ENCODE data around the gene MCF2. TPM values are rescaled to one million over a fixed set of nuclear protein-coding genes. Genes with fewer than 3 reads are reported as not detected.

MCF2 gene
- total RNA-seq, 6 experiments from 2014 or later = 0.11 to 0.25 (median 0.17) TPM; not detected in 2

DNA sequence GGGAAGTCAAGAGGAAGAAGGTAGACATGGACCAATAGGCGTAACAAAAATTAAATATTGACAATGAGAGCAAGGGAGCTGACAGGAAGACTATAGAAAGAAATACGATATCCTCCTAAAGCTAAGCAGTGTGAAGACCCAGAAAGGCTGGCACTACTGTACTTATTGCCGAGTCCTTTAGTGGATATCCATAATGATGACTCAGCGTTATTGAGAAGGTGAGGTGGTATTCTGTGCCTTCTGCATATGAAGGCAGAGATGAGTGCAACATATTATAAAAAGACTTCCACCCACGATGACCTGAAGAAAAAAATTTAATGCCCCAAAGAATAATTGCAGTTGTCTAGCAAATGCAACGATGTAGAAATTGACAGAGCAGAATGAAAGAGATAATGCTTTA is 13.0 kb upstream of the MCF2 start:
- whole genome bisulfite sequencing (ENCODE audit: insufficient coverage, low coverage, low lambda C conversion rate, missing lambda C conversion rate) = 78% methylated on average over 6 of the region's 6 CpGs
- H3K36me3 ChIP-seq = no peaks in the 10 kb centered on the region
- no peak overlapping the region for H3K4me3 ChIP-seq
- no peaks in the 10 kb centered on the region for H3K9me3 ChIP-seq
- no peak for DNase-seq
- no peak for ATAC-seq
- no peak overlapping the region for H3K27ac ChIP-seq
- no peaks in the 10 kb centered on the region for H3K4me1 ChIP-seq
- TF ChIP-seq POLR2A (IDR thresholded peaks at IDR 0.05) = no peak
- TF ChIP-seq, protein P1, sequence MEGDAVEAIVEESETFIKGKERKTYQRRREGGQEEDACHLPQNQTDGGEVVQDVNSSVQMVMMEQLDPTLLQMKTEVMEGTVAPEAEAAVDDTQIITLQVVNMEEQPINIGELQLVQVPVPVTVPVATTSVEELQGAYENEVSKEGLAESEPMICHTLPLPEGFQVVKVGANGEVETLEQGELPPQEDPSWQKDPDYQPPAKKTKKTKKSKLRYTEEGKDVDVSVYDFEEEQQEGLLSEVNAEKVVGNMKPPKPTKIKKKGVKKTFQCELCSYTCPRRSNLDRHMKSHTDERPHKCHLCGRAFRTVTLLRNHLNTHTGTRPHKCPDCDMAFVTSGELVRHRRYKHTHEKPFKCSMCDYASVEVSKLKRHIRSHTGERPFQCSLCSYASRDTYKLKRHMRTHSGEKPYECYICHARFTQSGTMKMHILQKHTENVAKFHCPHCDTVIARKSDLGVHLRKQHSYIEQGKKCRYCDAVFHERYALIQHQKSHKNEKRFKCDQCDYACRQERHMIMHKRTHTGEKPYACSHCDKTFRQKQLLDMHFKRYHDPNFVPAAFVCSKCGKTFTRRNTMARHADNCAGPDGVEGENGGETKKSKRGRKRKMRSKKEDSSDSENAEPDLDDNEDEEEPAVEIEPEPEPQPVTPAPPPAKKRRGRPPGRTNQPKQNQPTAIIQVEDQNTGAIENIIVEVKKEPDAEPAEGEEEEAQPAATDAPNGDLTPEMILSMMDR (IDR thresholded peaks at IDR 0.05) = no peak
- no peaks in the 10 kb centered on the region for H3K27me3 ChIP-seq
- intact Hi-C loops (cut with DNase I) = no loop called here

DNA sequence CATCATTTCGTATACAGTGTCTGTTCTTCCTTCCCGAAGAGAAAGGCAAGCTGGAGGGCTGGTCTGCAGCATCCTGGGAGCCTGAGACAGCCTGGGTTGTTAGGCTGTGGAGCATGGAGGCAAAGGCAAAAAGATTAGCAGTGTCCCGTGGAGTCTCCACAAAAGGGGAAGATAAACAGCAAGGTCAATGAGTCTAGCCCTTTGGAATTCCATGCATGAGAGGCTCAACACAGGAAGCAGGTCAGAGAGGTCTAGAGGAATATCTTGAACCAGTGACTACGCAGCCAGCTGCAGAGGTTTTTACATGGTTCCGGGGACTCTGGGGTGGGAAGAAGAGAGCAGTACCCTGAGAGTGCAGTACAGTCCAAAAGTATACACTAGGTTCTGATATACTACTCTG is 12.2 kb upstream of the MCF2 start:
- ATAC-seq = no peak

DNA sequence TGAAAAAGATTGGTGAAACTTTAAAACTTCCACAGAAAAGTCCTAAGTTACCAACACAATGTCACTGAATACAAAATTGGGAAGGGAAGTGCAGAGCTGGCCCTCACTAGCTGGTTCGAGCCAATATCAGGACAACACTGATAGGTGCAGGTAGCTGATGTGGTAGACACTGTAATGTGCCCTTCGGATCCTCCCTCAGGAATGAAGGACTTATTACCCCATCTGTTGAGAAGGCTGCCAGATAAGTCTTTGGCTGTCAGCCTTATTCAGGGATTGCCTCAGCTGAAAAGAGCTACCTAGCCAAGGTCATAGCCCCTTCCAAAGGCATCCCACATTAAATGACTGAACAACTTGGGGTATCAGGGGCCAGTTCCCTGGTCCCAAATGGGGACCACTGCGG is 5.3 kb downstream of the MCF2 start:
- no peak for DNase-seq
- no peak overlapping the region for H3K27ac ChIP-seq
- no peaks in the 10 kb centered on the region for H3K4me1 ChIP-seq
- TF ChIP-seq, protein P1 (IDR thresholded peaks at IDR 0.05) = no peak
- no peak for TF ChIP-seq POLR2A (IDR thresholded peaks at IDR 0.05)
- WGBS (ENCODE audit: insufficient coverage, low coverage, low lambda C conversion rate, missing lambda C conversion rate) = 73% methylated on average over 2 of the region's 3 CpGs
- no peaks in the 10 kb centered on the region for H3K9me3 ChIP-seq
- no peak overlapping the region for H3K4me3 ChIP-seq
- peak in 1 of 4 donors; percentile 58 for ATAC-seq
- no peaks in the 10 kb centered on the region for H3K27me3 ChIP-seq
- intact Hi-C loops (cut with DNase I) = no loop called here
- no peaks in the 10 kb centered on the region for H3K36me3 ChIP-seq

More for the DNA sequence above, 12.2 kb upstream of the MCF2 start:
- H3K27ac ChIP-seq = no peak overlapping the region
- H3K4me1 ChIP-seq = no peaks in the 10 kb centered on the region
- TF ChIP-seq POLR2A (IDR thresholded peaks at IDR 0.05) = no peak
- TF ChIP-seq, protein P1 (IDR thresholded peaks at IDR 0.05) = no peak
- intact Hi-C loops (cut with DNase I) = no loop called here
- H3K4me3 ChIP-seq = no peak overlapping the region
- no peaks in the 10 kb centered on the region for H3K9me3 ChIP-seq
- WGBS (ENCODE audit: insufficient coverage, low coverage, low lambda C conversion rate, missing lambda C conversion rate) = 48% methylated on average over 5 of the region's 5 CpGs
- H3K36me3 ChIP-seq = no peaks in the 10 kb centered on the region
- H3K27me3 ChIP-seq = no peaks in the 10 kb centered on the region
- no peak for DNase-seq

DNA sequence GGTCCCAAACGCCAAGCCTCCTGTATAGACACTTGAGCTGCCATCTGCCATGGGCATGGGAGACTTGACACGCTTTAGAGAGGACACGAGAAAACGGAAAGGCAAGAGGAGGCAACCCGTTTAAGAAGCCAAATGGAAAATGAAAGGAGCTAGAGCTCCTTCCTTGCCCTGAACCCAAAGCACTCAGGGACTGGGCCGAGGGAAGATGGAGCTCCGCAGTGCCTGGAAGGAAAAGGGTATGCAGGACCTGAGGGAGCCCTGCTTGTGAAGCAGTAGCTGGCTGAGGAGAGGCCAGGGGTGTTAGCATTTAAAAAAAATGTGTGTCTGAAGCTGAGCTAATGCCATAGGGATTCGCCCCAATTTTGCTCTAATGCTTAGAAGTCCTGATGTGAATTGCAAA is 15.1 kb downstream of the MCF2 start:
- DNase-seq (no peak), ATAC-seq (no peak)
- no peaks in the 10 kb centered on the region for H3K9me3 ChIP-seq
- H3K27ac ChIP-seq = no peak overlapping the region
- peaks cover 0 to 3% (median 0%) of the 10 kb centered on the region in 4 donors for H3K4me1 ChIP-seq
- H3K27me3 ChIP-seq = no peaks in the 10 kb centered on the region
- no peaks in the 10 kb centered on the region for H3K36me3 ChIP-seq
- WGBS (ENCODE audit: insufficient coverage, low coverage, low lambda C conversion rate, missing lambda C conversion rate) = 34% methylated on average over 6 of the region's 8 CpGs
- intact Hi-C loops (cut with DNase I) = no loop called here
- no peak for TF ChIP-seq POLR2A (IDR thresholded peaks at IDR 0.05)
- TF ChIP-seq, protein P1 (IDR thresholded peaks at IDR 0.05) = no peak
- no peak overlapping the region for H3K4me3 ChIP-seq

DNA sequence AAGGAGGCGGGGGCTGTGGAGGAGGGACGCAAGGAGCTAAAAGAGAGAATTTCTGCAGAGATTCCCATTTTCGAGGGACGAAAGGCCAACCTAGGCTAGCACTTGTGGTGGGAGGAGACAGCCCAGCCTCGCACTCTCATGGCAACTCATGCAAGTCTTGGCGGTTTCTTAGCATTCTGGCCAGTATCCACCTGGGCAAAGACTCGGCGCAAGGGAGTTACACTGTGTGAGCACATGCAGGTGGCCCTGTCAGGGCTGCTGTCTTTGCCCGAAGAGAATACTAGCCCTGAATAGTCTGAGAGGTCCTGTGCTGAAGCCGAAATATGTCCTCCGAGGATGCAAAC is 15.5 kb downstream of the MCF2 start:
- DNase-seq (no peak), ATAC-seq (peak in 1 of 4 donors; percentile 16)
- Histone ChIP-seq H3K27me3 (no peaks in the 10 kb centered on the region), H3K4me1 (peaks cover 0 to 3% (median 0%) of the 10 kb centered on the region in 4 donors), H3K4me3 (peak overlapping the region; percentile 3 to 29 (median 9)), H3K9me3 (no peaks in the 10 kb centered on the region), H3K27ac (no peak overlapping the region), H3K36me3 (no peaks in the 10 kb centered on the region)
- intact Hi-C loops (cut with DNase I) = no loop called here
- WGBS (ENCODE audit: insufficient coverage, low coverage, low lambda C conversion rate, missing lambda C conversion rate) = 24% methylated on average over 7 of the region's 11 CpGs
- TF ChIP-seq, protein P1 (IDR thresholded peaks at IDR 0.05) = no peak
- TF ChIP-seq POLR2A (IDR thresholded peaks at IDR 0.05) = no peak
